NCI-H128 (cell line): ENCODE measurements around the gene ZNF496.
A peak's percentile ranks its signal among the peaks of the same experiment; 100 is the strongest.
"Not testable (repeated sequence)": the region's sequence is repeated elsewhere in the genome, so short reads cannot be mapped to it uniquely, and the experiment has no call there.

Experiments
- DNase-seq: peaks from one replicate; lab custom pipeline; 2025; ENCODE audit not compliant: unreplicated experiment; lab: John Stamatoyannopoulos, UW

The ZNF496 gene

DNA sequence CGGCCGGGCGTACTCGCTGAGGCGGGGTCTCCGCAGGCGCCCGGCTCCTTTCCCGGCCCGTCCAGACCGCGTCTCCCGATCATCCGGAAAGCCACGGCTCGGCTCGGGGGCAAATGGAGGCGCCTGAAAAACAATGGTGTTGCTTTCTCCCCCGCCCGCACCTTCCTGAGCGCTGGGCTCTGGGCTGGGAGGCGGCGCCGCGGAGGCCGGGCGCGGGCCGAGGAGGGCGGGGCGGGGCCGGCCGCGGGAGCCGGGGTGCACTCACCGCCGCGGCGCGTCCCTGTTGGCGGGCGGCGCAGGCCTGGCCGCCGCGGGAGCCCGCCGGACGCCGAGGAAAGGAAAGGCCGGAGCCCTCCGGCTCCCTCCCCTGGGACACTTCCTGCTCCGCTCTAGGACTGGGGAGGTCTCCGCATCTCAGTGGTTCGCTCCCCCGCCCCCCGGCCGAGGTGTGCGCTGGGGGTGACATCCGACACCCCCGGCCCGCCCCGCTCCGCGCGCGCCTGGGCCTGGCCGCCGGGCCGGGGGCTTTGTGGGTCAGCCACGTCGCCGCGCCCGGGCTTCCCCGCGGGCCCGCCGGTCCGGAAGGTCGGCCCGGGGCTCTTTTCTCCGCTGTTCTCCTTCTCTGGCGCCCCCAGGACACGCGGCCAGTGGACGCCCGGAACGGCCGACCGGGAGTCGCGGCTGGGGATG, at the start of gene ZNF496:
Gene ZNF496 (minus strand): TSS at position 343 of the 690 bp plus-strand sequence. CDS start 2,289 bp downstream, outside the sequence.
- DNase-seq, result peak; percentile 84

DNA sequence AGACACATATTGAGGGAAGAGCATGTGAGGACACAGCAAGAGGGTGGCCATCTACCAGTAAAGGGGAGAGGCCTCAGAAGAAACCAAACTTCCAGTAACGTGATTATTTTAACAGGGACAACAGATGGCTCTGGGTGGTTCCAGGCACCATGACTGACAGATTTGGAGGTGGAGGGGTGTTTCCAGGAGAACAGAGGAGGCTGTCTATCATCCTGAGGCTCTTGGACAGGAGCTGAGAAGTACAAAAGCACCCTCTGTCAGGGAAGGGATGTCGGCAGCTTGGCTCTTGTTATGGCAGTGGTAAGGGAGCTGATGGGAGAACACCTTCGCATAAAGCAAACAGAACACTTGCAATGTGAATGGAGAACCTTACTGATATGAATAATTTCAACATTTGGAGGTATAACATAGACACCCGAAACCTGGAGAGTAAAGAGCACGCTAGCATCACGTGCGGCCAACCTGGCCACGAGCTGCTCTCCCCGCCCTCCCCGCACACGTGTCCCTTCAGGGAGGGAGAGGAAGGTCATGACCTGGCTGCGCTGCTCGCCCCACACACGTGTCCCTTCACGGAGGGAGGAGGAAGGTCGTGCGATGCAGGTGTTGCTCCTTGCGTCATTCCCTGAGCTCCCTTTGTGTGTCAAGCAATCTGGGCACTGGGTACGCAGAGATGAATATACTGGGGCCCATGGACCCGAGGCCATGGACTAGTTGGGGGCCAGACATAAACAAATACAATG, 46.8 kb upstream of the ZNF496 start:
- DNase-seq, result no peak

DNA sequence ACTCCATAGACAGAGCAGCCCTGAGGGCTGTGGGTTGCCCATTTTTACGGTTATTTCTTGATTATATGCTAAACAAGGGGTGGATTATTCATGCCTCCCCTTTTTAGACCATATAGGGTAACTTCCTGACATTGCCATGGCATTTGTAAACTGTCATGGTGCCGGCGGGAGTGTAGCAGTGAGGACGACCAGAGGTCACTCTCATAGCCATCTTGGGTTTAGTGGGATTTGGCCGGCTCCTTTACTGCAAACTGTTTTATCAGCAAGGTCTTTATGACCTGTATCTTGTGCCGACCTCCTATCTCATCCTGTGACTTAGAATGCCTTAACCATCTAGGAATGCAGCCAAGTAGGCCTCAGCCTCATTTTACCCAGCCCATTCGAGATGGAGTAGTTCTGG, 46.0 kb upstream of the ZNF496 start:
- not testable (repeated sequence) for DNase-seq

DNA sequence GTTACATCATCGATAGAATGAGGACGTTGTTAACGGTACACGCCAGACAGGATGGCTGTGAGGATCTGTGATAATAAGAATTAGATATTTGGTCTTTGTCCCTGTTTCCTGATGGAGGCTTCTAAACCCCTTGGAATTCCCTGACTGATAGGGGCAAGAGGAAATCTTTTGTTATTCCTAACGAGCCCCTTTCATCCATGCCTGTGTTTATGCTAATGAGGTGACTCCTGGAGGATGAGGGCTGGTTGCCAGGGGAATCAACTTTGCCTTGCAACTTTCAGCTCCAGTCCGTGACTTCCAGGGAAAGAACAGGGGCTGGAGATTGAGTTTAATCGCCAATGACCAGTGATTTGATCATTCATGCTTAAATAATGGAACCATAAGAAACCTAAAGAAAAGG, 45.0 kb upstream of the ZNF496 start:
- no peak for DNase-seq

DNA sequence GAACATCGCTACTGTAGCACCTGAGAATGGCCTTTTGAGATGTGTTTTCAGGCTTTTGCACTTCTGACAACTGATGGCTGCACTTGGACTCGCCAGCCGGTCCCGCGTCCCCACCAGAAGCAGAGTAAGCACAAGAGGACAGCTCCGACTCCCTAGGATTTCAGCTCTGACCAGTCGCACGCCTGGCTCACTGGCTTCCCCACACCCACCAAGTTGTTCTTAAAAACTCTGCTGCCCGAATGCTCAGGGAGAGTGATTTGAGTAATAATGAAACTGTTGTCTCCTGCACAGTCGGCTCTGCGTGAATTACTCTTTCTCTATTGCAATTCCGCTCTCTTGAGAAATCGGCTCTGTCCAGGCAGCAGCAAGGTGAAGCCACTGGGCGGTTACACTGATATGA, 44.1 kb upstream of the ZNF496 start:
- DNase-seq, result no peak

DNA sequence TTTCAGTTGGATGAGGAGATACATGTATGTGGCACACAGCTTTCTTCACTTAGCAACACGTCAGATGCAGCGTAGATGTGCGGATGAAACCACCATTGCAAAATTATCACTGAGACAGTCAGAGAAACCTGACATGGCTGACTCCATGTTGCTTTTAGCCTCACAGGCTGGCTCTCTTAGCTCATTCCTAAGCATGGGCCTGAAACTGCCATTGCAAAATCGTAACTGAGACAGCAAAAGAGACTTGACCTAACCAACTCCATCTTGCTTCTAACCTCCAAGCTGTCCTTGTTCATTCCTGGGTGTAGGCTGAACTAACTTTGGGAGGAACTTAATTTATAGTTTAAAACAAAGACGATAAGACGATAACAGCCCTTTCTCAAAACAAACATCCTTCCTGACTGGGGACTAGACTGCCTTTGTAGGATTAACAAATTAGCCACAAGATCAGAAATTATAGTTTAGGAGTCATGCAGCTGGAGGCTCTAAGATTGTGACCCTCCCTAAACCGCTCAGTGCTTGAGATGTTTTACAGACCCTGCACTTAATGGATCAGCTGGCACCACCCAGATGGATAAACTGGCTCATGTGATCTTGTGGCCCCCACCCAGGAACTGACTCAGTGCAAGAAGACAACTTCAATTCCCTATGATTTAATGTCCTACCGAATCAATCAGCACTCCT, 43.1 kb upstream of the ZNF496 start:
- not testable (repeated sequence) for DNase-seq

DNA sequence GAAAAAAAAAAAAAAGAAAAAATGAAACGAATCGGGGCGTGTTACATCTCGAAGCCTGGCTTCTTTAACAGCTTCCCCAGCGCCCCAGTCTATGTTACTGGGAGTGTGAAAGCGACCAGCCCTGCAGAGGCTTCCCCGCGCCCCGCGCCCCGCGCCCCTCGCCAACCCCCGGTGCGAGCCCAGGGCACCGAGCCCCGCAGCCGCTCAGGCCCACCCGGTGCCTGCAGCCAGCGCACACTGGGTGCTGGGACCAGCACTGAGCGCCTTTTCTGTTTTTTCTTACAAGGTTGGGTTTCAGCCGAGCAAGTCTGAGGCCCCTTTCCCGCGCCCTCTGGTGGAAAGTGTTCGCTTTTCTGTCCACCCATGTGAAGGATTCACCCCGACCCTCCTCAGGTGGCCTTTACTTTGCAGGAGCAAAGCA, 42.1 kb upstream of the ZNF496 start:
- DNase-seq, result no peak

DNA sequence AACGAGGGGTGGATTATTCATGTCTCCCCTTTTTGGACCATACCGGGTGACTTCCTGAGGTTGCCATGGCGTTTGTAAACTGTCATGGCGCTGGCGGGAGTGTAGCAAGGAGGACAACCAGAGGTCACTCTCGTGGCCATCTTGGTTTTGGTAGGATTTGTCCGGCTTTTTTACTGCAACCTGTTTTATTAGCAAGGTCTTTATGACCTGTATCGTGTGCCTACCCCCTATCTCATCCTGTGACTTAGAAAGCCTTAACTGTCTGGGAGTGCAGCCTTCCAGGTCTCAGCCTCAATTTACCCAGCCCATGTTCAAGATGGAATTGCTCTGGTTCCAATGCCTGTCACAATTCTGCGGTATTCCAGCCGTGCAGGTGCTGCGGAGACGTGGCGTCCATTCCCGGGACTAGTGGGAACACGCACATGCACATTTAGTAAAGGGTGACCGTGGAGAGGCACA, 40.2 kb upstream of the ZNF496 start:
- DNase-seq, result no peak

DNA sequence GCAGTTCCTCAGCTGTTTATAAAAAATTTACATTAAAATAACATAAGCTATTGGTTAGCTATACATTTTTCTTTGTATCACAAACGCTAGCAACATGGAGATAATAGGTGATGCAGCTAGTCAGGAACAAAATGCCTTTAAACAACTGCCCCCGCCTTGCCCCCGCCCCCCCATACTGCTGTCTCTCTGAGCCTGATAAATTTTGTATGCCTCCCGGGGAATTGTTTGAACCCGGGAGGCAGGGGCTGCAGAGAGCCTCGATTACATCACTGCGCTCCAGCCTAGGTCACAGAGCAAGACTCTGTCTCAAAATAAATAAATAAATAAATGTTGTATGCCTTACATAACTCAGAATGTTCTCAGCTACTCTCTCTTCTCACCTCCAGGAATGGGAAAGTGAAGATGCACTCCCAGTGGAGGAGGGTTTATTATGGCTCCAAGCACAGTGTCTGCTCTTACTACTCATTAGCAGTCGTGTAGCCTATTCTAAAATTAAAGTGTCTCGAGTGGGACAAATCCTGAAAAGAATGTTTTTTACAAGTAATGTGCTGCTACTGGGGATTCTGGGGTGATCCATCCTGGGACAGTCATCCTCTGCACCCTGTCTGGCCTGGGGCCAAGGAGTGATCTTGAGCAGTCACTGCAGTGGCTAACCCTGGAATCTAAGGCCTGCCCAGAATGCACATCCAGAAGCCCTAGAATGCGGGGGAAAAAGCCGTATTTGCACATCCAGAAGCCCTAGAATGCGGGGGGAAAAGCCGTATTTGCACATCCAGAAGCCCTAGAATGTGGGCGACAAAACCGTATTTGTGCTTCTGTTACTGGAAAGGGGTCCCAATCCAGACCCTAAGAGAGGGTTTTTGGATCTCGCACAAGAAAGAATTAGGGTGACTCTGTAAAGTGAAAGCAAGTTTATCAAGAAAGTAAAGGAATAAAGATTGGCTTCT, 39.4 kb upstream of the ZNF496 start:
- DNase-seq, result no peak

DNA sequence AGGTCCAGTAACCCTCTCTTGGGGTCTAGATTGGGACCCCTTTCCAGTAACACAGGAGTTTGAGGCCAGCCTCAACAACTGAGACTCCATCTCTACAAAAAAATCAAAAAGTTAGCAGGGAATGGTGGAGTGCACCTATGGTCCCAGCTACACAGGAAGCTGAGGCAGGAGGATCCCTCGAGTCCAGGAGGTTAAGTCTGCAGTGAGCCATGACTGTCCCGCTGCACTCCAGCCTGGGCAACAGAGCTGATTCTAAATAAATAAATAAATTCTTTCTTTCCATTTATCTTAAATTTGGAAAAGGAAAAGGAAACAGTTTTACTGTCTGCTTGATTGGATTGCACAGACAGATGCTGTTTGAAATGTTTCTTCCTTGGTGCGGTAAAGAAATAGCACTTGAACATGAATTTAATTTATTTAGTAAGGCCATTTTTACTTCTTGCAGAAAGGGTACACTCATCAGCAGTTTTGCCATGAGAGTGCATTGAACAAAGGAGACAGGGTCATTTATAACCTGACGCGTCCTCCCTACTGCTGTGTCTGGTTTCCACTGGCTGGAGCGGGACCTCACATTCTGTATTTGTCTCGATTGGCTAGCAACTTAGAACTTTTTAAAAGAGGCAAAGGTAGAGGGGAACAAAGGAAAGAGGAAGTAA, 37.0 kb upstream of the ZNF496 start:
- DNase-seq, result no peak

DNA sequence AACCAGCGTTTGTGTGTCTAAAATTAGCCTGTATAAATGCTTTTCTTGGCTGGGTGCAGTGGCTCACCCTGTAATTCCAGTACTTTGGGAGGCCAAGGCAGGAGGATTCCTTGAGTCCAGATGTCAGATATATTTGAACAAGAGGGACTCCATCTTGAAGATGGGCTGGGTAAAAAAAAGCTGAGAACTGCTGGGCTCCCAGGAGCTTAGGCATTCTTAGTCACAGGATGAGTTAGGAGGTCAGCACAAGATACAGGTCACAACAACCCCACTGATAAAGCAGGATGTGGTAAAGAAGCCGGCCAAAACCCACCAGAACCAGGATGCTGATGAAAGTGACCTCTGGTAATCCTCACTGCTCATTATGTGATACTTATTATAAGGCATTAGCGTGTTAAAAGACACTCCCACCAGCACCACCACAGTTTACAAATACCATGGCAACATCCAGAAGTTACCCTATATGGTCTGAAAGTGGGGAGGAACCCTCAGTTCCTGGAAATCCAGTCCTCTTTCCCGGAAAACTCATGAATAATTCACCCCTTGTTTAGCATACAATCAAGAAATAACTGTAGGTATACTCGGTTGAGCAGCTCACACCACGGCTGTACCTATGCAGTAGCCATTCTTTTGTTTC, 36.2 kb upstream of the ZNF496 start:
- DNase-seq, result no peak

DNA sequence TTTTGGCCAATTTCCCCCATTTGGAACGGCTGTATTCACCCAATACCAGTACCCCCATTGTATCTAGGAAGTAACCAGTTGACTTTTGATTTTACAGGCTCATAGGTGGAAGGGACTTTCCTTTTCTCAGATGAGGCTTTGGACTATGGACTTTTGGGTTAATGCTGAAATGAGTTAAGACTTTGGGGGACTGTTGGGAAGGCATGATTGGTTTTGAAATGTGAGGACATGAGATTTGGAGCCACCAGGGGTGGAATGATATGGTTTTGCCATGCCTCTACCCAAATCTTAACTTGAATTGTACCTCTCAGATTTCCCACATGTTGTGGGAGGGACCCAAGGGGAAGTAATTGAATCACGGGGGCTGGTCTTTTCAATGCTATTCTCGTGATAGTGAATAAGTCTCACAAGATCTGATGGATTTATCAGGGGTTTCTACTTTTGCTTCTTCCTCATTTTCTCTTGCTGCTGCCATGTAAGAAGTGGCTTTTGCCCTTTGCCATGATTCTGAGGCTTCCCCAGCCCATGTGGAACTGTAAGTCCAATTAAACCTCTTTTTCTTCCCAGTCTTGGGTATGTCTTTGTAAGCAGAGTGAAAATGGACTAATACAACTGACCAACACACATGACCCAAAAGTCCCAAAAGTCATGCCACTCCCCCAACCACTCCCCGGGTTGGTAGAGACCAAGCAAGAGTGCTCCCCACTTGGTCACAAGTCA, 35.4 kb upstream of the ZNF496 start:
- no peak for DNase-seq

DNA sequence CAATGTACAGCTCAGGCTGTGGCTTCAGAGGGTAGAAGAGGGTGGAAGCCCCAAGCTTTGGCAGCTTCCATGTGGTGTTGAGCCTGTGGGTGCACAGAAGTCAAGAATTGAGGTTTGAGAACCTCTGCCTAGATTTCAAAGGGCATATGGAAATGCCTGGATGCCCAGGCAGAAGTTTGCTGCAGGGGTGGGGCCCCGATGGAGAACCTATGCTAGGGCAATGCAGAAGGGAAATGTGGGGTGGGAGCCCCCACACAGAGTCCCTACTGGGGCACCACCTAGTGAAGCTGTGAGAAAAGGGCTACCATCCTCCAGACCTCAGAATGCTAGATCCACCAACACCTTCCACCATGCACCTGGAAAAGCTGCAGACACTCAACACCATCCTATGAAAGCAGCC, 34.7 kb upstream of the ZNF496 start:
- DNase-seq, result not testable (repeated sequence)

DNA sequence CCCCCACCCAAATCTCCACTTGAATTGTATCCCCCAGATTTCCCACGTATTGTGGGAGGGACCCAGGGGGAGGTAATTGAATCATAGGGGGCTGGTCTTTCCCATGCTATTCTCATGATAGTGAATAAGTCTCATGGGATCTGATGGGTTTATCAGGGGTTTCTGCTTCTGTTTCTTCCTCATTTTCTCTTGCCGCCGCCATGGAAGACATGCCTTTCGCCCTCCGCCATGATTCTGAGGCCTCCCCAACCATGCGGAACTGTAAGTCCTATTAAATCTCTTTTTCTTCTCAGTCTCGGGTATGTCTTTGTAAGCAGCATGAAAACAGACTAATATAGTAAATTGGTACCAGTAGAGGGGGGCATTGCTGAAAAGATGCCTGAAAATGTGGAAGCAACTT, 33.4 kb upstream of the ZNF496 start:
- DNase-seq, result no peak

DNA sequence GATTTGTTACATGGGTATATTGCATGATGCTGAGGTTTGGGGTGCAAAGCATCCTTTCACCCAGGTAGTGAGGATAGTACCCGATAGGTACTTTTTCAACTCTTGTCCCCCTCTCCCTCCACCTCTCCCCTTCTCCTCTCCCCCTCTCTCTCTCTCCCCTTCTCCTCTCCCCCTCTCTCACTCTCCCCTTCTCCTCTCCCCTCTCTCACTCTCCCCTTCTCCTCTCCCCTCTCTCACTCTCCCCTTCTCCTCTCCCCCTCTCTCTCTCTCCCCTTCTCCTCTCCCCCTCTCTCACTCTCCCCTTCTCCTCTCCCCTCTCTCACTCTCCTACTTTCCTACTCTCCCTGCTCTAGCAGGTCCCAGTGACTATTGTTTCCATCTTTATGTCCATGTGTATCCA, 31.3 kb upstream of the ZNF496 start:
- DNase-seq, result not testable (repeated sequence)

DNA sequence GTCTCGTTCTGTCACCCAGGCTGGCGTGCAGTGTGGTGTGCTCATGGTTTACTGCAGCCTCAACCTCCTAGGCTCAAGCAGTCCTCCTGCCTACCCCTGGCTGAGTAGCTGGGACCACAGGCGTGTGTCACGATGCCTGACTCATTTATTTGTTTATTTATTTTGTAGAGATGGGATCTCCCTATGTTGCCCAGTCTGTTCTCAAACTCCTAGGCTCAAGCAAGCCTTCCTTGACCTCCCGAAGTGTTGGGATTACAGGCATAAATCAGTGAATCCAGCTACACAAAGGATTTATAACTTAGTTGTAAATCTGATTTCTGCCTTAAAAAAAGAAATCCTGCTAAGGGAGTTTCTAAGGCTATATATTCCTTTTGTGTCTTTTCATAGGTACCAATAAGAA, 30.5 kb upstream of the ZNF496 start:
- DNase-seq, result no peak

DNA sequence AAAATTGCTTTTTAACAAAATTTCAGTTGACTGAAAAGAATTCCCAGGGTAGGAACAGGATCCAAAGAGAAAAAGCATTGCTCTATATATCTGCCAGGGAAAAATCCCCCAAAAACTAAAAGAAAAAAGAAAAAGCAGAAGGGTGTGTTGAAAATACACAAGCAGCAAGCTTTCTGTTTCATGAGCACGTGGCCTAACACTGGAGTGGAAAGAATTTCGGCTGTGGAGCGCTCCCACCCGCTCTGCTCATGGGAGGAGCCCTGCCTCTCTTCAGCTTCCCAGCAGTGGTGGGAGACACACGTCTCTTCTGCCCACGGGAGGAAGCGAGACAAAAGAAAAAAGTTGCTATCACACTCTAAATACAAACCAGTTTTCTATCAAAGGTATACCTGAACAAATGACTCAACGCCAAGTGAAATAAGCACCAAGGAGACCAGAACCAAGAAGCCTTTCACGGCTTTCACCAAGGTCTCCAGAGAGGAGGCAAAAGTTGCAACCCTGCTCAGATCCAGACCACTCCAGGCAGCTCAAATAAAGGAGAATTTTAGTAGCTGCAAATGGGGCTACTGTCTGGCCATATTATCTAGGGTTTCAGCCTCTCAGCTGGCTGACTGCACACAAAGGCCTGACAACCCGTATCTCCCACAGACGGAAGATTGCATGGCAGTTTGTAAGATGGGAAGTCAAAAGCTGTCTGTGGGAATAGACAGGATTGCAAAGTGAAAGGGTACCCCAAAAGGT, 29.5 kb upstream of the ZNF496 start:
- DNase-seq, result no peak

DNA sequence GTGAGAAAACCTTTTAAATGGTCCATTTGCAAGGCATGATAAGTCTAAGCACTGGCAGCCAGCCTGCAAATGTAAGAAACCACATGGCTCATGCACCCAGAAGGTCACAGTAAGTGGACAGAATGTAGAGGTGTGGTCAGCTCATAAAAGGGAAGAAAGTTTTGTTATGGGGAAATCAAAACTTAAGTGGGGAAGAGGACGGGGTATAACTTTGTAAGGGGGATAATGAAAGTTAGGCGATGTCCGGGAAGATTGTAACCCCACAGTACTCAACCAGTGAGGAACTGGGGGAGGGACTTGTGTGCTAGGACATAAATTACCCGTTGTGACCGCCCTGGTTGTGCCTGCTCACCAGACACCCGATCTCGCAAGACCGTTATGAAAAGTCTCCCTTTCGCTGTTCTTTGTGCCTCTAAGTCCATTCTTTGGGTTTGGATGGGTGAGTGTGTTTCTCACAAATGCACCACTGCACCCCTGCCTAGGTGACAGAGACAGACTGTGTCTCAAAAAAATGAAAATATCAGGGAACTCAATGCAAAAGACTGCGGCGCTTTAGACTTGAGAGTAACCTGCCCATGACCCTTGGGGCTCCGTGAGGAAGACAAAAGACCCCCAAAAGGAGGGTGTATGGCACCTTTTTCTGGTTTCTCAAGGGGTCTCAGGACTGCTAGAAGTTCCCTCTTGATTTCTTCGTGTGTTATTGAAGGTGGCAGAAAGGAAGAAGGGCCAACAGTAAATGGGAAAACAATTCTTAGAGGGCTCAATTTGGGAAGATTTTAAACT, 28.6 kb upstream of the ZNF496 start:
- no peak for DNase-seq
